IMR-90 (cell line): ENCODE data around the gene THAP6.

Experiments used
- NFE2L2 ChIP-seq: fragments of 150-350 bp; IDR thresholded peaks from 2 replicates; pipeline ENCODE4 v1.6.1; 2016; ENCODE audit warnings: low read depth, mild to moderate bottlenecking, low read length
- RAD21 ChIP-seq: IDR thresholded peaks from 2 replicates; pipeline ENCODE4 v1.6.1; 2012; ENCODE audit warnings: low read length, improper control_type of control experiment
- TF ChIP-seq, protein P1 (sequence below): conservative IDR thresholded peaks from 2 replicates; pipeline ENCODE4 v1.5.1; 2012; ENCODE audit warnings: mild to moderate bottlenecking, low read depth, low read length, improper control_type of control experiment

DNA sequence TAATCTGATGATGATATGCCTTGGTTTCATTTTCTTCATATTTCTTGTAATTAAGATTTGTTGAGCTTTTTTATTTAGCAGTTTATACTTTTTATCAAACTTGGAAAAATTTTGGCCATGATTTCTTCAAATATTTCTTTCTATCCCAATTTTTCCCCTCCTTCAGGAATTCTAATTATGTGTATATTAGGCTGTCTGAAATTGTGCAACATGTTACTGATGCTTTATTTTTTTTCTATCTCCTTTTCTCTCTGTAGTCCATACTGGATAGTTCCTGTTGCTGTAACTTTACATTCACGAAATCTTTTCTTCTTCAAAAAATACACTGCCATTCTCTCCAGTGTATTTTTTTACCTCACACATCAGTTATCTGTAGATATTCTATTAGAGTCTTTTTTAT lies 10.8 kb downstream of the THAP6 start:
- TF ChIP-seq, protein P1, sequence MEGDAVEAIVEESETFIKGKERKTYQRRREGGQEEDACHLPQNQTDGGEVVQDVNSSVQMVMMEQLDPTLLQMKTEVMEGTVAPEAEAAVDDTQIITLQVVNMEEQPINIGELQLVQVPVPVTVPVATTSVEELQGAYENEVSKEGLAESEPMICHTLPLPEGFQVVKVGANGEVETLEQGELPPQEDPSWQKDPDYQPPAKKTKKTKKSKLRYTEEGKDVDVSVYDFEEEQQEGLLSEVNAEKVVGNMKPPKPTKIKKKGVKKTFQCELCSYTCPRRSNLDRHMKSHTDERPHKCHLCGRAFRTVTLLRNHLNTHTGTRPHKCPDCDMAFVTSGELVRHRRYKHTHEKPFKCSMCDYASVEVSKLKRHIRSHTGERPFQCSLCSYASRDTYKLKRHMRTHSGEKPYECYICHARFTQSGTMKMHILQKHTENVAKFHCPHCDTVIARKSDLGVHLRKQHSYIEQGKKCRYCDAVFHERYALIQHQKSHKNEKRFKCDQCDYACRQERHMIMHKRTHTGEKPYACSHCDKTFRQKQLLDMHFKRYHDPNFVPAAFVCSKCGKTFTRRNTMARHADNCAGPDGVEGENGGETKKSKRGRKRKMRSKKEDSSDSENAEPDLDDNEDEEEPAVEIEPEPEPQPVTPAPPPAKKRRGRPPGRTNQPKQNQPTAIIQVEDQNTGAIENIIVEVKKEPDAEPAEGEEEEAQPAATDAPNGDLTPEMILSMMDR, result no peak
- TF ChIP-seq NFE2L2, result no peak
- TF ChIP-seq RAD21, result no peak
